ENCODE results near the gene MPLKIP.

Gene MPLKIP

DNA sequence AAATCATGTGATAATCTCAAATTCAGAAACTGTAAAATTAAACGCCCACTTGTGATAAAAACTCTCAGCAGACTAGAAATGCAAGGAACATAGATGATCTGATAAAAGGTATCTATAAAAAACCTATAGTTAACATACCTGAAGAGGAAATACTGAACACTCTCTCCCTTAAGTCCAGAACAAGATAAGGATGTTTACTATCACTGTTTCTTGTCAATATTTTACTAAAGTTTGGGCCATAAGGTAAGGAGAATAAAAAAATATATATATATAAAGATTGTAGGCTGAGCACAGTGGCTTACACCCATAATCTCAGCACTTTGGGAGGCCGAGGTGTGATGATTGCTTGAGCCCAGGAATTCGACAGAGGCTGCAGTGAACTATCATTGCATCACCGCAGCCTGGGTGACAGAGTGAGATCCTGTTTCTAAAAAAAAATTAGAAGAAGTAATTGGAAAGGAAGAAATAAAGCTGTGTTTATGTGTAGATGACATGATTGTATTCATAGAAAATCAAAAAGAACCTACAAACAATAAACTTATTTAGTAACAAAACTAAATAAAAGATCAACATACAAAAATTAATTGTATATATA lies 28.4 kb downstream of the MPLKIP start:
- Histone ChIP-seq H3K4me3 (ENCODE audit: low read length) (no peak overlapping the region), H3F3A (ENCODE audit: control insufficient read depth, insufficient read depth) (peaks cover 4% of the 10 kb centered on the region; the same call in 1 of the 2 replicates), H4K20me1 (ENCODE audit: control insufficient read depth, insufficient read depth, low read depth, low read length) (no peaks in the 10 kb centered on the region), H3K9me2 (replicated peaks; ENCODE audit: control insufficient read depth, low read length) (no peaks in the 10 kb centered on the region), H3K4me2 (ENCODE audit: low read length) (no peak overlapping the region), H3K9me3 (ENCODE audit: control insufficient read depth, insufficient read depth, low read length) (no peaks in the 10 kb centered on the region), H3K79me2 (ENCODE audit: control insufficient read depth, low read length) (no peaks in the 10 kb centered on the region), H3K27me3 (ENCODE audit: control insufficient read depth, low read length) (no peaks in the 10 kb centered on the region), H3K4me1 (ENCODE audit: control insufficient read depth, low read length) (no peaks in the 10 kb centered on the region), H3K27ac (ENCODE audit: low read depth, low read length) (no peak overlapping the region), H3K36me3 (ENCODE audit: control insufficient read depth, low read length) (no peaks in the 10 kb centered on the region)
- TF ChIP-seq, protein P1, sequence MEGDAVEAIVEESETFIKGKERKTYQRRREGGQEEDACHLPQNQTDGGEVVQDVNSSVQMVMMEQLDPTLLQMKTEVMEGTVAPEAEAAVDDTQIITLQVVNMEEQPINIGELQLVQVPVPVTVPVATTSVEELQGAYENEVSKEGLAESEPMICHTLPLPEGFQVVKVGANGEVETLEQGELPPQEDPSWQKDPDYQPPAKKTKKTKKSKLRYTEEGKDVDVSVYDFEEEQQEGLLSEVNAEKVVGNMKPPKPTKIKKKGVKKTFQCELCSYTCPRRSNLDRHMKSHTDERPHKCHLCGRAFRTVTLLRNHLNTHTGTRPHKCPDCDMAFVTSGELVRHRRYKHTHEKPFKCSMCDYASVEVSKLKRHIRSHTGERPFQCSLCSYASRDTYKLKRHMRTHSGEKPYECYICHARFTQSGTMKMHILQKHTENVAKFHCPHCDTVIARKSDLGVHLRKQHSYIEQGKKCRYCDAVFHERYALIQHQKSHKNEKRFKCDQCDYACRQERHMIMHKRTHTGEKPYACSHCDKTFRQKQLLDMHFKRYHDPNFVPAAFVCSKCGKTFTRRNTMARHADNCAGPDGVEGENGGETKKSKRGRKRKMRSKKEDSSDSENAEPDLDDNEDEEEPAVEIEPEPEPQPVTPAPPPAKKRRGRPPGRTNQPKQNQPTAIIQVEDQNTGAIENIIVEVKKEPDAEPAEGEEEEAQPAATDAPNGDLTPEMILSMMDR (IDR thresholded peaks at IDR 0.05; ENCODE audit: low read depth, low read length, poor library complexity, severe bottlenecking): no peak
- TF ChIP-seq EZH2phosphoT487 (IDR thresholded peaks at IDR 0.05; ENCODE audit: borderline replicate concordance, low read length): no peak

GRCh38 chr7:40102897-40103296 lies 31.5 kb downstream of the MPLKIP start:
- Histone ChIP-seq H3K4me2 (ENCODE audit: low read length) (no peak overlapping the region), H3K36me3 (ENCODE audit: control insufficient read depth, low read length) (no peaks in the 10 kb centered on the region), H3K9me2 (replicated peaks; ENCODE audit: control insufficient read depth, low read length) (no peaks in the 10 kb centered on the region), H3K27ac (ENCODE audit: low read depth, low read length) (no peak overlapping the region), H3K4me3 (ENCODE audit: low read length) (no peak overlapping the region), H3F3A (ENCODE audit: control insufficient read depth, insufficient read depth) (peaks cover 4% of the 10 kb centered on the region; the same call in 1 of the 2 replicates), H3K9me3 (ENCODE audit: control insufficient read depth, insufficient read depth, low read length) (no peaks in the 10 kb centered on the region), H3K79me2 (ENCODE audit: control insufficient read depth, low read length) (no peaks in the 10 kb centered on the region), H3K4me1 (ENCODE audit: control insufficient read depth, low read length) (no peaks in the 10 kb centered on the region), H3K27me3 (ENCODE audit: control insufficient read depth, low read length) (no peaks in the 10 kb centered on the region), H4K20me1 (ENCODE audit: control insufficient read depth, insufficient read depth, low read depth, low read length) (no peaks in the 10 kb centered on the region)
- TF ChIP-seq, protein P1 (IDR thresholded peaks at IDR 0.05; ENCODE audit: low read depth, low read length, poor library complexity, severe bottlenecking): no peak
- no peak for TF ChIP-seq EZH2phosphoT487 (IDR thresholded peaks at IDR 0.05; ENCODE audit: borderline replicate concordance, low read length)

DNA sequence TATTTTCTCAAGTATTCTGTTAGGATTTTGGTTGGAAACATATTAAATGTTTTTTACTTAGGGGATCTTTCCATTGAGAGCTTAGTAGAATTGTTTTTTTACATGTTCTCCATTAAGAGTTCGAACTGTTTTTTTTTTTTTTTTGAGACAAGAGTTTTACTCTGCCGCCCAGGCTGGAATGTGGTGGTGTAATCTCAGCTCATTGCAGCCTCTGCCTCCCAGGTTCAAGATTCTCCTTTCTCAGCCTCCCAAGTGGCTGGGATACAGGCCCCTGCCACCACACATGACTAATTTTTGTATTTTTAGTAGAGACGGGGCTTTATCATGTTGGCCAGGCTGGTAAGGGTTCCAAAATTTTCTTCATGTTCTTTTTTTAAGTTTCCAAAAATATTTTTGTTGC lies 33.2 kb downstream of the MPLKIP start:
- Histone ChIP-seq H3K9me3 (ENCODE audit: control insufficient read depth, insufficient read depth, low read length) (no peaks in the 10 kb centered on the region), H3K36me3 (ENCODE audit: control insufficient read depth, low read length) (peaks cover 12% of the 10 kb centered on the region), H3K4me1 (ENCODE audit: control insufficient read depth, low read length) (no peaks in the 10 kb centered on the region), H3F3A (ENCODE audit: control insufficient read depth, insufficient read depth) (peaks cover 4% of the 10 kb centered on the region; the same call in 1 of the 2 replicates), H4K20me1 (ENCODE audit: control insufficient read depth, insufficient read depth, low read depth, low read length) (no peaks in the 10 kb centered on the region), H3K27me3 (ENCODE audit: control insufficient read depth, low read length) (no peaks in the 10 kb centered on the region), H3K27ac (ENCODE audit: low read depth, low read length) (no peak overlapping the region), H3K4me3 (ENCODE audit: low read length) (no peak overlapping the region), H3K4me2 (ENCODE audit: low read length) (no peak overlapping the region), H3K9me2 (replicated peaks; ENCODE audit: control insufficient read depth, low read length) (no peaks in the 10 kb centered on the region), H3K79me2 (ENCODE audit: control insufficient read depth, low read length) (no peaks in the 10 kb centered on the region)
- TF ChIP-seq, protein P1 (IDR thresholded peaks at IDR 0.05; ENCODE audit: low read depth, low read length, poor library complexity, severe bottlenecking): no peak
- TF ChIP-seq EZH2phosphoT487 (IDR thresholded peaks at IDR 0.05; ENCODE audit: borderline replicate concordance, low read length): no peak
